Measurements from ENCODE around the gene LCN6.

- TF ChIP-seq ZNF274 (IDR thresholded peaks at IDR 0.05; ENCODE audit: low read depth, low read length) (no peak), YY1 (IDR thresholded peaks at IDR 0.05; ENCODE audit: insufficient read depth, insufficient read length) (no peak), SUZ12 (IDR thresholded peaks at IDR 0.05; ENCODE audit: extremely low read depth, insufficient read depth, insufficient read length) (no peak)
Measured at GRCh38 chr9:136703276-136703860, 45.0 kb downstream of the LCN6 start.

Data from NT2/D1 (cell line).